ENCODE data around the gene CDR2.

The CDR2 gene

DNA sequence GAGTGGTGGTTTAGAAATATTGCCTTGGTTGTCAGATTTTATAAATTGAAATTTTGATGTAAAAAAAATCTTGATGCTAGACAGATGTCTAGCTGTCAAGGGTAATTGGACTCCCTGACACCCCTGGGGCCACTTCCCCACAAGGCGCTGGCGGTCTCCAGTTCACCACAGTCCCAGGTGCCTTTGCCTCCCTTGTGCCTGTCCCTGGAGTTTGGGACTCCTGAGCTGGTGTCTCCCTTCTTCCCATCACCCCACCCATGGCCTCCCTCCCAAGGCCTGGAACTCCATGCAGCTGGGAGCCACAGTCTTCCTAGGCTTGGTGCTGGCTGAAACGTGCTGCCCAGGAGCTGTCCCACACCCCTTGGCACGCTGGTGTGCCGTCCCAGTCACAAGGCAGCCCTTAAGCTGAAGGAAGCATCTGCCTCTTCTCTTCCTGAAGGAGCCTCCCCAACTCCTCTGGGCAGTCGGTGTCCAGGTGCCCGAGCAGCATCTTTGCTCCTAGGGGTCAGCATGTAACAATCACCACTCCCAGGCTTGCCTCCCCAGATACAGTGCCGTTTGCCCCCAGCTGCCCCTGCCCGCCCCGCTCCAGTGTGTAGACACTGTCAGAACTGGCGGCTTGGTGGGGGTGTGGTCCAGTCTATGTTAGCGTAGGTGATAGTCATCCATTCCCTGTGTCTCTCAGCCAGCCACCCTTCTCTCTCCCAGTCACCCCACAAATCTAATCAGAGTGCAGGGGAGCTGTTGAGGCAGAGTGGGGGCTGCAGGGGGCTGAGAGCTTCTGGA is 51.1 kb downstream of the CDR2 start:
- DNase-seq, result no peak

DNA sequence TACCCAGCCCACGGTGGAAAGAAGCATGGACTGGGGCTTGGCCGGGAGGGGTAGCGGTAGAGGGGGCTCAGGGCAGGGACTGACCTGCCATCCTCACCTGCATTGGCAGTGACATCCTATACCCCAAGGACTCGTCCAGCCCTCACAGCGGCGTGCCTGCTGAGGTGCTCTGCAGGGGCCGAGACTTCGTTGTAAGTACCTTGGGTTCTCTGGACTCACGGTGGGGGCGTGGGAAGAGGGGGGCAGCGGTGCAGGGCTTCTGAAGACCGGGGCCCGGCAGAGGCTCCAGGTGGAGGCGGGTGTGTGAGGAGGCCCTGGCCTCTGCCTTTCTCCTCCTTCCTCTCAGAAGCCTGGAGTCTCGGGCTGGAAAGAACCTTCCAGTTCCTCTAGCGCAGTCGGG is 51.7 kb downstream of the CDR2 start:
- DNase-seq, result no peak

DNA sequence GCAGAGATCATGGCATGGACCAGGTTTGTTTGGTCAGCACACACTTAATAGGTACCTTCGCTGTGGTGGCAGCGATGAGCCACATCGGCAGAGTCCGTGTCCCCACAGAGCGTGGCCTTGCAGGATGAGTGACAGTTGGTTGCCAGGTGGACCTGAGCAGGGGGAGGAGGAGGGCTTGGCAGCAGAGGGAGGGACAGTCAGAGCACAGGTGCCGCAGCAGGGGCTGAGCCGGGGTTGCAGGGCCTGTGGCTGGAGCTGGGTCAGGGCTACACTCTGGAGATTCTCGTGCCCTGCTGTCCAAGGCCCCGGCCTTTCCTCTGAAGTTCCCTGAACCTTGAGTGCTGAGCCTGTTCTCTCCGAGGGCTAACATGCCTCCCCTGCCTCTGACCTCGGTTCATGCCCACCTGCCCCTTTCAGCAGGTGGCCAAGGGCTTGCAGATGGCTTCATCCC is 52.4 kb downstream of the CDR2 start:
- DNase-seq, result no peak

DNA sequence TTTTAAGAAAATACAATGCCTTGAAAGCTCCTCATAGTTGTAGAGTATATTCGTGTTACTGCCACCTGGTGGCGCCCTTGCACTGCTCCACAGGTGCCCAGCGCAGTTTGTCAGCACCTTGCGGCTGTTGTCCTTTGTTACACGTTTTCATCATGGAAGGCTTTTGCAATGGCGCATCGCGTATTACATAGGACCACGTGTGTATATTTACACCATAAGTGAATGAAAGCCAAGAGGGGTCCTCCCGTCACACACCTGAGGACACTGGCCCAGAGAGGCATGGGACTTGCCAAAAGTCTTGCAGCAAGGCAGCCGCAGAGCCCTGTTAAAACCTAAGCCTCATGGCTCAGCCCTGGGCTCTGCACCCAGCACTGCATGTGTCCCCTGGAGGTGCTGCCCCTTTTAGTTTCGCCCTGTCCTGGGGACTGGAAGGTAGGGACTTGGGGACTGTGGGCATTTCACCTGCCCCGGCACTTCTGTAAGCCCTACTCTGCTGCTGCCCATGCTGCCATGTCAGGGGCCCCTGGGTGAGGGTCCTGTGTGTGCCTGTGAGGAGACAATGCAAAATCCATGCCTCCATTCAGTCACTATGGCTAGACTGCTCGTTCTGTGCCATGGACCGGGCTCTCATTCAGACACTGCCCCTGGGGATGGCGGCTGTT is 52.9 kb downstream of the CDR2 start:
- DNase-seq, result peak; percentile 75

DNA sequence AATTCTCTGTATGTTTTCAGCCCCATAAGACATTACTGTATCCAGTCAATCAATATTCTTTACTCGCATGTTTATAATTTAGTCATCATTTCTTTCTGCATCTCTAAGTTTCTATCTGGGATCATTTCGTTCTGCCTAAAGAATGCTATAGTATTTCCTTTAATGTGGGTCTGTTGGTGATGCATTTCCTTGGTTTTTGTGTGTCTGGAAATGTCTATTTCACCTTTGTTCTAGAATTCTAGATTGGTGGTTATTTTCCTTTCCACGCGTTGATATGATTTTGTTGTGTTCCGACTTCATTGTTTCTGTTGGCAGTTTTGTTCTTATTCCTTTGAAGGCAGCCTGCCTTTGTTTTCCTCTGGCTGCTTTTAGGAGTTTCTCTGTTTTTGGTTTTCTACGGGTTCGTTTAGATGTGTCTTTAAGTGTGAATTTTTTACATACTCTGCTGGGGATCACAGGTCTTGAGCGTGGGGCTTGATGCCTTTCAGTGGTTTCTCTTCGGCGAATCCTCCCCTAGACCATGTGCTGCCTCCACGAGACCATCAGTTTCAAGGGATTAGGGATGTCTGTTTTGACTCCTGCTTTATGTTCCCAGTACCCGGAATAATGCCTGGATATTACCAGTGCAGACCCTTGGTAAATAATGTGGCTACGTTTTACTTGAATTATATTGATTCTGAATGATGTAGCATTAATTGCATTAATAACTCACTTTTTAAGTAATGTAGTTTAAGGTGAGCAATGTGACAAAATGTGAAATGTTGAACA is 53.7 kb downstream of the CDR2 start:
- no peak for DNase-seq

DNA sequence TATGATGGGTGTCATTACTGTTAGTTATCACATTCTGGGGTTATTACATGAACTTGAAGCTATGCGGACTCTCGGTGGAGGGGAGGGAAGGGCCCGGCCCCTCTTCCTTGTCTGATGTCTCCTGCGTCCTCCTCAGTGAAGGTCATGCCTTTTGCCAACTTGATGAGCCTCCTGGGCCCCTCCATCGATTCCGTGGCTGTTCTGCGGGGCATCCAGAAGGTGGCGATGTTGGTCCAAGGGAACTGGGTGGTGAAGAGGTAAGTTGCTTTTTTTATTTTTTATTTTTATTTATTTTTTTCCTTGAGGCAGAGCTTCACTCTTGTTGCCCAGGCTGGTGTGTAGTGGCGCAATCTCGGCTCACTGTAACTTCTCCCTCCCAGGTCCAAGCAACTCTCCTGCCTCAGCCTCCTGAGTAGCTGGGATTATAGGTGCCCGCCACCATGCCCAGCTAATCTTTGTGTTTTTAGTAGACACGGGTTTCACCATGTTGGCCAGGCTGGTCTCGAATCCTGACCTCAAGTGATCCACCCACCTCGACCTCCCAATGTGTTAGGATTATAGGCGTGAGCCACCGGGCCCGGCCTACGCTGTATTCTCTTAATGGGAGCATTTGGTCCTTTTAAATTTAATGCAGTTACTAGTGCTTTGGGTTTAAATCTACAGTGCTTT is 55.6 kb downstream of the CDR2 start:
- peak; percentile 51 to 67 for DNase-seq

DNA sequence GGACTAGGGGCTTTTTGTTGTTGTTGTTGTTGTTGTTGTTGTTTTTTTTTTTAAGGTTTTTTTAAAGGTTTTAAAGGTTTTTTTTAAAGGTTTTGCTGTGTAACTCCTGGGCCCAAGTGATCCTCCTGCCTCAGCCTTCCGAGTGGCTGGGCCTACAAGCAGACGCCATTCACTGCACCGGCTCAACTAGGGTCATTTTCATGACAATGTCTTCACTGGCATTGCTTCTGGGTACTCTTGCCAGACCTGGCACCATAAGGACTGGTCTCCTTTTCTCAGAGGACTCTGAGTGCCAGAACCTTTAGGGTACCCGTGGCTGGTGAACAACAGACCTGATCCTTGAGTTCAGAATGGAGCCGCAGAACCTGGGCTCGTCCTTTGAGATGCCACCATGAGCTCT is 56.8 kb downstream of the CDR2 start:
- DNase-seq, result no peak

DNA sequence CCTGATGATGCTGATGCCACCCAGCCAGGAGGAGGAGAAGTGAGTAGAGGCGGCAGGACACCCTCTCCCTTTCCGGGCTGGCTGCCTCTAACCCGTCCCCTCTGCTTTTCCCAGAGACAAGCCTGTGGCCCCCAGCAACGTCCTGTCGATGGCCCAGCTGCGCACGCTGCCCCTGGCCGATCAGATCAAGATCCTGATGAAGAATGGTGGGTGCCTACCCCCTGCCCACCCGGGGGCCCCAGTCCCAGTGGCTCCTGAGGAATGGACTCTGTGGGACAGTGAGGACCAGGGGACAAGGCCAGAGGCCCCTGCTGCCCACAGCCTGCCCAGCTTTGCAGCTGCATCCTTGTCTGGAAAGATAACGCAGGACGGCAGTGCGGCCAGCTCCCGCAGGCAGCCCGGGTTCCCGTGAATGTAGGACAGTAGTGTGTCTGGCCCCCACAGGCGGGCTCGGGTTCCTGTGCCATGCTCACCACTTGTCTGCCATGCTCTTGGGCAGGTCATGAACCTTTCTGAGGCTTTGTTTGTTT is 57.4 kb downstream of the CDR2 start:
- DNase-seq, result no peak

DNA sequence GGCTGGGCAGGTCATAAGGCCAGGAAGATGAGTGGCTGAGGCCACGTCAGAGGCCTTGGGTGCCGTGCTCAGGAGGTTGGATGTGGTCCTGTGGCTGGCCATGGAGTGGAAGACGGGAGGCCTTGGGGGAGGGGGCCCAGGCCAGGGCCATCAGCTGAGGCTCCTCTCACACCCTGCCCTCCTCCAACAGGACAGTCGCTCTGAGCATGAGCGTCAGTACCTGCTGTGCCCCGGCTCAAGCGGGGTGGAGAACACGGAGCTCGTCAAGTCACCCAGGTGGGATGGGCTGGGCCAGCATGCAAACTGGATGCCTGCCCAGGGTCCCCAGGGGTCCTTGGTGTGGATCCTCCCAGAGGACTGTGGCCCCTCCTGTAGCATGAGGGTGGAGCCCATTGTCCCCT is 58.0 kb downstream of the CDR2 start:
- DNase-seq, result no peak

DNA sequence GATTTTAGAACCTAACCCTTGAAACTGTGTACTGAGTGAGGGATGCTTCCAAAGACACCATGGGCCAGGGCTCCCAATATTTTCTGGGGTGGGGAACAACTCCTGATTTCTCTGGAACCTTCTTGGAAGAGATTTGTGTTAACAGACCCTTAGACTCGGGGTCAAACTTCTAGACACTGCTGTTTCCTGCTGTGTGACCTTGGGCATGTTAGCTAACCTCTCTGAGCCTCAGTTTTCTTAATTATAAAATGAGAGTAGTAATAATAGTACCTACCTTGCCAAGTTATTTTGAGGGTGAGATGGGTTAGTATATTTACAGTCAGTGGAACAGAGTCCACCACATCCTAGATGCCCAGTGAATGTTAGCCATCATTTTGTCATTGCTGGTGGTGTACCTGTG is 58.4 kb downstream of the CDR2 start:
- DNase-seq, result no peak

DNA sequence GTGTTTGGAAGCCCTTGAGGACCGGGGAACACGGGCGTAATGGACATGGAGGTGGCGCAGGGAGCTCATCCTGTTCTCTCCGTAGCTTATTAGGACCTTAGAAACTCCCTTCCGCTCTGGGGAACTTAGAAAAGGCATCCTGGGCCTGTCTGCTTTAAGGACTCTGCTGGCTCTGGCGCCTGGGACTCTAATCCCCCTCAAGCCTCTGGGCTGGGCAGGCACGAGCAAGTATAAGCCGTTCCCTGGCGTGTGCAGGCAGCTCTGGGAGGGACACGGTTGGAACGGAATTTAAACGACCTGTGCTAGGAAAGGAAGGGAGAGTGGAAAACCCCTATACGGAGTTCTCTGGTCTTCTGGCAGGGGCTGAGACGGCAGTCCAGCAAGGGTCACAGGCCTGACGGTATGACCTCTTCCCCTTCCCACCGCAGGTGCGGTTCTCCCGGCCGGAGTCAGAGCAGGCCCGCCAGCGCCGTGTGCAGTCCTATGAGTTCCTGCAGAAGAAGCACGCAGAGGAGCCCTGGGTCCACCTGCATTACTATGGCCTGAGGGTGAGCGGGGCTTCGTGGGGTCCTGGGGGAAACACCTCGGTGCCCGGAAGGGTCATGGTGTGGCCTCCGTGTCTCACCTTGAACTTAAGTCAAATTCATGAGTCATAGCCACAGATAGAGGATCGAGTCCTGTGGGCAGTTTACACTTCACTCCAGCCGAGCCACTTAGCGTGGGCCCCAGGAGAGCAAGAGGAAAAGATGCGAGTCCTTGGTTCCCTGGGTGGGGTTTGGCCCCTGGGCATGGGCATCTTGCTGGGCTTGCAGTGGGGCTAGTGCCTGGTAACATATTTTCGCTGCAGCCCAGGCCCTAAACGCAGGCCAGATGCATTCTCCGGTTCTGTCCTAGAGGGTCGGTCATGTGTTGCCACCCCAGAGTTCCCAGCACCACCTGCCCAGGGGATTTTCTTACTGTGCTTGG is 59.5 kb downstream of the CDR2 start:
- DNase-seq, result no peak

DNA sequence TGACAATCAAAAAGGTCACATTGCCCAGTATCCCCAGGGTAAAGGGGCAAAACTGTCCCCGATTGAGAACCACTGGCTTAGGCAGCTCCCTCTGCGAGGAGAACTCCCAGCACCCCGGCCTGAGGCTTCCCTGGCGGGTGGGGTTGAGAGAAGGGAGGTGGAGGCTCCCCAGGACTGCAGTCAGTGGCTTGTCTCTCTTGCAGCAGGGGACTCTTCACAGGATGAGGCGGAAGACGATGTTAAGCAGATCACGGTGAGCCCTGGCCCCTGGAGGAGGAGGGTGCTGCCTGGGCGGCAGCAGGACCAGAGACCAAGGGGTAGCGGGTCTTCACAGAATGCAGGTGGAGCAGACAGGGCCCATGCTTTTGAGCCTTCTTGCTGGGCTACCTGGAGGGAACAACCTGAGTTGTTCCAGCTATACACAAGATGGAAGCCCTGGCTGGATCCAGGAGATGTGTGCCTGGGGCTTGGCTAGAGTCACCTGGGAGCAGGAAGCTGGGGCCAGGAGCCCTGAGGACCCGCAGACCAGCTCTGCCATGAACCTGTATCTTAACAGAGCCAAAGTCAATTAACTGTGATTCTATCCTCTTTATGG is 60.4 kb downstream of the CDR2 start:
- no peak for DNase-seq

DNA sequence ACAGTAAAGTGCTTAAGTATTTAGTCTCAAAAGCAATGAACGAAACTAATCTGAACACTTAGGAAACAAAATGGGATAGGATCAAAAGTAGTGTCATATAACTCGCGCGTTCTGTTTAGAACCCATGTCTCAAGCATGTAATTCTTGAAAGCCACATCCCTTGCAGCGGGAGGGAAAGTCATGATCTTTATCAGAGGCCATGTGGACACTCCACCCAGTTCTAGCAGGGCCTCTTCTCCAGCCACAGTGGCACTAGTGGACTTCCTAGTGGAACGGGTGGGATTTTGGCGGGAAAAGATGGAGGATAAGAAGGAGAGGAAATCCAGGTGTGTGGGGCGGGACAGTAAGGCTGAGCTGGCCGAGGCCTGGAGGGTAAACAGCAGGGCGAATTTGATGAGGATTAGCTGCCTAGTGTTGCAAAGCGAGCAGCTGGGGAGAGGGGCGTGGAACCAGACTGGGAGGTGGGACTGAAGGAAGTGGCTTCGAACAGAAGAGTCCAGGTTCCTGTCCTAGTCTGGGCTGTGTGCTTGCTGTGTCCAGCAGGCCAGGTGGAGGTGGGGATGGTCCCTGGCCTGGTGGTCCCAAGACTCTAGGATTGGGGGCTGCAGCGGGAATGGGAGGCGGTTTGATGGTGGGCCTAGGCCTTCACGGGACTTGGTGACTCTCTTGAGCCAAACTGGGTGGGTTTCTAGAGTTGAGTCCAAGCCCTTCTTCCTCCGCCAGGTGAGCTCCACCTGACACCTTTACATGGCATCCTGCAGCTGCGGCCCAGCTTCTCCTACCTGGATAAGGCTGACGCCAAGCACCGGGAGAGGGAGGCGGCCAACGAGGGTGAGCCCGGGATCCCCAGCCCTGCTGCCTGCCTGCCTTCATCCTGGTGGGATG is 61.3 kb downstream of the CDR2 start:
- no peak for DNase-seq

DNA sequence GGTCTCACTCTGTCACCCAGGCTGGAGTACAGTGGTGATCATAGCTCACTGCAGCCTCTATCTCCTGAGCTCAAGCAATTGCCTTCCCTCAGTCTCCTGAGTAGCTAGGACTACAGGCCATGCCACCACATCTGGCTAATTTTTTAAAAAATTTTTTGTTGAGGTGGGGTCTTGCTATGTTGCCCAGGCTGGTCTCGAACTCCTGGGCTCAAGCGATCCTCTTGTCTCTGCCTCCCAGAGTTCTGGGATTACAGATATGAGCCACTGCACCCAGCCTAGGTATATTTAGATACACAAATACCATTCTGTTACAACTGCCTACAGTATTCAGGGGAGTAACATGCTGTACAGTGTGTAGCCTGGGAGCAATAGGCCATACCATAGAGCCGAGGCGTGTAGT is 62.9 kb downstream of the CDR2 start:
- no peak for DNase-seq

DNA sequence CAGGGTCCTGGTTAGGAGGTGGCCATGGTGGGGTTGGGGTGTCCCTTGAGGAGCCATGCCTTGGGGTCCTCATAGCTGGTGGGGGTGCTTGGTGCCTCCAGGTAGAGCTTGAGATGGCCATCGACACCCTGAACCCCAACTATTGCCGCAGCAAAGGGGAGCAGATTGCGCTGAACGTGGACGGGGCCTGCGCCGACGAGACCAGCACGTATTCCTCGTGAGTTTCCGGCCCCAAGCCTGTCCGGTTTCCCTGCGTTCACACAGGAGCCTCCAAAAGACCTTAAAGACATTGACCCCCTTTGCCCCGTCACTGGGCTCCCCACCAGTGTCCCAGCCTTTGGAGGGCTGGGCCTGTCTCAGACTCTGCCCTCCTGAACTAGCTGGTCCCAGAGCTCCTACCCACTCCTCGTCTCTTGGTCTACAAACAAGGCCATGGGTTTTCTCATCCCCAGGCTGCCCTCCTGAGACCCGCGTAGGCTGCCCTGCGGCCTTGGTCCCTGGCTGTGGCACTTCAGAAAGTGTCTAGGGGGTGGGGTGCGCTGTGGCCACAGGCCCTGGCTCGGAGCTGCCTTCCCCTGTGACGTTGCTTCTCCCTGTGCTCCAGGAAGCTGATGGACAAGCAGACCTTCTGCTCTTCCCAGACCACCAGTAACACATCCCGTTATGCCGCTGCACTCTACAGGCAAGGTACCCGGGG is 65.4 kb downstream of the CDR2 start:
- DNase-seq, result no peak

DNA sequence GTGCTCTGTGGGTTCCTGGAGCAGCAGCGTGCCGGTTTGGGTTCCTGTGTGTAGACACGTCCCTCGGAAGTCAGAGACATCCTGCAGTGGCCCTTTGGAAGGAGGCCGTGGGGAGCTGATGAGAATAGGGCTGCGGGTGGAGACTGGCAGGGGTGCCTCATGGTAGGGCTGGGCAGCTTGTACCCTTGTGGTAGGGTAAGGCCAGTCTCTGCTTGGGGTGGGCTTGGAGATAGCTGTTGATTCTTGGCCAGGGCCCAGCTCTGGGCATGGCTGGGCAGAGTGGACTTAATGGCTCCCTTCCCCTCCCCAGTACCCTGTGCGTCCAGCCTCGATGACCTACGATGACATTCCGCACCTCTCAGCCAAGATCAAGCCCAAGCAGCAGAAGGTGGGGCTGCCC is 66.6 kb downstream of the CDR2 start:
- no peak for DNase-seq

DNA sequence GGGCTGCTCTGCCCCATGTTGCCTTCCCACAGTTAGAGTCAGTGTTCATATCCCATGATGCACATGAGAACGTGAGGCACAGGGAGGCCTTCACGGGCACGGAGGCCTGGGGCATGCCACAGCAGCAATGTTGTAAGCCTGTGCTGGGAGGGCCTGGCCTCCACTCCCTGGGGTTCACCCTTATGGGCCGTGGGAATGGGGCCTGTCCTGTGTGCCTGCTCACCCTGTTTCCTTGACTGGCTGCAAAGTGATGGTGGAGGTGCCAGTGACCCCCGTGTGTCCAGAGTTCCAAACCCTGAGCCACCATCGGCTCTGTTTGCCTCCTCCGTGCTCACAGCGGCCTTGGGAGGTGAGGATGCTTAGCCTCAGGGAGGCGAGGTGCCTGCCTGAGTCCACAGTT is 67.6 kb downstream of the CDR2 start:
- DNase-seq, result no peak

DNA sequence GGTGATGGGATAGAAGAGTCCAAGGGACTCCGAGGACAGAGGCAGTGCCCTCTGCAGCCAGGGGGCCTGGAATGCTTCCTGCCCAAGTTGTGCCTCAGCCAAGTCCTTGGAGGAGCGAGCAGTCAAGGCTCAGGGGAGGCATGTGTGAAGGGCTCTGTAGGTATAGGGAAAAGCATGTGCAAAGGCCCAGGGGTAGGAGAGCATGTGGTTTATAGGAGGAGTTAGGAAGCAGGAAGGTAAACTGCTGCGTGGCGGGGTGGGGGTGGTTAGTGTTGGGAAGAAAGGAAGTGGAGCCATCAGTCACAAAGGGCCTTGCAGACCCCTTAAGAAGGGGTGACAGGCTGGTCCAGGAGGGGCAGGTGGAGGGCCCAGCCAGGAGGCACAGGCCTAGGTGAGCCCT is 70.0 kb downstream of the CDR2 start:
- no peak for DNase-seq

DNA sequence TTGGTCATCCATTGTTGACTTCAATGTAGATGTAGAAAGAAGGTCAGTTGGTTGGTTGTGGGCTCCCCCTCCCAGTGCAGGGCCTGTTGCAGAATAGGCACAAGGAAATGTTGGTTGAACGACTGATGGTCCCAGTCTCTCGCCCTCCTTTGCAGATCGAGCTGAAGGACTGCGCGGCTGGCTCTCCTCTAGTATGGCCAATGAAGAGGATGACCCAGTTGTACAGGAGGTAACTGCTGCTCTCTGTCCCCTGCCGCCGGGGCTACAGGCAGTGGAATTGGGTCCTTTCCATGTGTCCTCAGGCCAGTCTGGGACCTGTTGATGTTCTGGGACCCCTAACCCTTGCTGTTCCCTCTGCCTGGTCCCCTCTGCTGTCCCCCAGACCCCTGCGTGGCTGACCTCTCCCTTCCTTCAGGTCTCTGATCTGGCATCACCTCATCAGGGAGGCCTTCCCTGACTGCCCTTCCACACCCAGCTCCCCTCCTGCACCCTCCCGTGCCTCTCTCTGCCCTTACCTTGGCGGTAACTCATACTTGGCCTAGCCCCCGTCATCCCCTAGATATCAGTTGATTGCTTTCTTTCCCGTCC is 71.5 kb downstream of the CDR2 start:
- DNase-seq, result no peak

All from CD4-positive, alpha-beta T cell treated with Interleukin-1 beta for 1 hour (primary cell).